Forelimb muscle (tissue), 1 donor: ENCODE measurements around the gene CLDN12. TPM values are rescaled to one million over a fixed set of nuclear protein-coding genes. Genes with fewer than 3 reads are reported as not detected.

Experiments used
- DNase-seq: peaks from one replicate; pipeline ENCODE4 v3.0.0-alpha.2; 2013; ENCODE audit warnings: low read depth
- polyA plus RNA-seq: library from polyadenylated mRNA; unstranded; fragments of 120-200 nt; gene quantifications from one replicate; pipeline ENCODE4 v1.2.1, GENCODE V29; 2013; ENCODE audit not compliant: insufficient read length

The CLDN12 gene
- 23.3 TPM for polyA plus RNA-seq

- peak; percentile 69 for DNase-seq
Measured at GRCh38 chr7:90403174-90404113, at the start of gene CLDN12. Gene CLDN12, plus strand, starts transcription at chr7:90403461. Its CDS starts 9,216 bp downstream, at chr7:90412677.

- DNase-seq = no peak
Measured at GRCh38 chr7:90383422-90383821, 19.8 kb upstream of the CLDN12 start.

- no peak for DNase-seq
Measured at GRCh38 chr7:90383861-90384260, 19.4 kb upstream of the CLDN12 start.

DNA sequence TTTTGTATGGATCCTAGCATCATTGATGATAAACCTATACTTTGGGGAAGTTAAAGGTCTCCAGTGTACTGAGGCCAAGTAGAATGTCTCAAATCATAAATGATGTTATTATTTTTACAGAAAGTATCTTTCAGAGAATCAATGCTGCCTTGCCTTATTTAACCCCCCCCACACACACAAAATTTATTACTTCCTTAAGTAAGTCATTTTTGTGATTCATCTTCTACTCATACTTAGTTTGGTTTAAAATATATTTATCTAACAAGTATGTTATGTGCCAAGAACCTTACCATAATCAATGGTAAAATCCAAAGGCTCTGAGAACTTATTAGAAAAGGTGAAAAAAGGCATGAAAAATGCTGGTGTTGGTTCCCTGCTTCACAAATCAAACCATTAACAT is 18.8 kb upstream of the CLDN12 start:
- DNase-seq = no peak

- no peak for DNase-seq
Measured at GRCh38 chr7:90387470-90388240, 15.6 kb upstream of the CLDN12 start.

DNA sequence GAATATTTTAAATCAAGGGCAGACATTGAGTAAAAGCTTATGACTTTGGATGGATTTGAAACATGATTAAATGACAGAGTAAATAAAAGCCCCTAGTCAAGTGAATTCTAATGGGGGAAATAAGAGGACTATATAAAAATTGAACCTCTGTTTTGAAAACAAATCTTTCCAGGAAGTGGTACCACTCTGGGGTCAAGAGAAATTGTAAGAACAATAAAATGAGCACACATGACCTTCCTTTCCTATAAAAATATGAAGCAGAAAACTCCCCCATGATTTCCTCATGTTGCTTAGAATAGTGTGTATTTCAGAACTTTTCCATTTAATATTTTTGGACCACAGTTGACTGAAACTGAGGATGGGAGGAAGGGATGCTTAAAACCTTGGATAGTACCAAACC is 12.3 kb upstream of the CLDN12 start:
- DNase-seq = no peak

DNA sequence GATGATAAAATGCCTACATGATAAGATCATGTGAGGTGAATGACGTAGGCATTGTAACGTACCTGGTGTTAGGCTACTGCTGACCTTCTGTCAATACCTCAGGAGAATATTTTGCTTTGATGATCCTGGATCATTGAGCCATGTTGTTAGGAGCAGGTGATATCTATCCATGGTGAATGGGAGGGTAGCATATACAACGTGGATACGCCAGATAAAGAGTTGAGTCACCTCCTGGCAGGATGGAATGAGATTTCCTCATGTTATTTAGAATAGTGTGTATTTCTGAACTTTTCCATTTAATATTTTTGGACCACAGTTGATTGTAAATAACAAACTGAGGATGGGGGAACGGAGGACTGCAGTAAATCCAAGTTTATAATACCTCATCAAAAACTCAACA is 11.8 kb upstream of the CLDN12 start:
- DNase-seq = no peak

- no peak for DNase-seq
Measured at GRCh38 chr7:90396420-90396819, 6.8 kb upstream of the CLDN12 start.

GRCh38 chr7:90401989-90402388 is 1.3 kb upstream of the CLDN12 start:
- DNase-seq = no peak

DNA sequence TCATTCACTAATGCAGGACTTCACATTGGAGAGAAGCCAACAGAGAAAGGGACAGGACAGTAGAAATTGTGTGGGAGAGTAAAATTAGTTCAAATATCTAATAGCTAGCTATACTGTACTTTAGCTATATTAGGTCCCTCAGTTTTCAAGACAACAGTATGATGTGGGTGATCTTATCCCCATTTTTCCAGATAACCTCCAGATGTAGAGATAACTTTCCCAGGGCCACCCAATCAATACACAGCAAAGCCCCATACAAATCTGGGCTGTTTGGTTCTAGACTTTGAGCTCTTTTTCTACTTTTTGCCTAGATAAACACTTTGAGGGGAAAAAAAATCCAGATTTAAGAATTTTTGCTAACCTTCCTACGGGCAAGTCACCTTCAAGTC is 482 bp upstream of the CLDN12 start:
- no peak for DNase-seq

GRCh38 chr7:90404777-90405176 is 1.5 kb downstream of the CLDN12 start:
- no peak for DNase-seq

DNA sequence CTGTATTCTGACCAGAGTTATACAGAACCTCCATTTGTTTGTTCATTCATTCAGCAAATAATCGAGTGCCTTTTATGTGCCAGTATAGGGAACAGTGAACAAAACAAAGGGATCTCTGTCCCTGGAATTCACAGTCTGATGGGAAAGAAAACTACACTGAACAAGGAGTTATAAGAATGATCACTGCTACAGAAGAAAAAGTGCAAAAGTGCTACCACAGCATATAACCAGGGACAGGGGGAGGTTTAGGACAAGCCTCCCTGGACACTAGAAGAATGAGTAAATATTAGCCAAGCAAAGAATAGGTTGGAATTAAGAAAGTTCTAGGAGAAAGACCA is 4.2 kb downstream of the CLDN12 start:
- DNase-seq = no peak

DNA sequence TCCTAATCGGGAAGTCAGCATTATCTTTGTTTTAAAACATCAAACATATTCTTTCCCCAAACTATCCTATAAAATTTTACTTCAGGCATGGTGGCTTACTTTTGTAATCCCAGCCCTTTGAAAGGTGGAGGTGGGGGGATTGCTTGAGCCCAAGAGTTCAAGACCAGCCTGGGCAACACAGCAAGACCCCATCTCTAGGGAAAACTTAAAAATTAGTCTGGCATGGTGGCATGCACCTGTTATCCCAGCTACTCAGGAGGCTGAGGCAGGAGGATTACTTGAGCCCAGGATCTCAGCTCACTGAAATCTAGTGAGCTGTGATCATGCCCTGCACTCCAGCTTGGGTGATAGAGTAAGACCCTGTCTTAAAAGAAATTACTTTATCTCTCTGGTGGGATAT is 4.9 kb downstream of the CLDN12 start:
- DNase-seq = no peak

DNA sequence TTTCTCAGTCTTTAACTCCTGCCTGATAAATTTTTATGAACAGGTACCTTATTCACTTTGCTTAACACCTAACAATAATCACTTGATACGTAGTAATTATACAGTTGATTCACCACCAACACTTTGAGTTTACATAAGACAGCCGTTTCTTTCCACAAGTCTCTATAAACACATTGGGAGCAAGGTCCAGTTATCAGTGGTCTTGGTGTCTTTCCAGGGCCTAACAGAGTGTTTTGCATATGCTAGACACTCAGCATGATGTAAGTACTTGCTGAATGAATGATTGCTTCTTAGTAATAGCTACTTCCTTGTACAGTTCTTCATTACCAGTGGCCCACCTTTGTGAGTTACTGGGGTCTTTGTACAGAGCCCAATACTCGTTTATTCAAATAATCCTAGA is 6.4 kb downstream of the CLDN12 start:
- no peak for DNase-seq

DNA sequence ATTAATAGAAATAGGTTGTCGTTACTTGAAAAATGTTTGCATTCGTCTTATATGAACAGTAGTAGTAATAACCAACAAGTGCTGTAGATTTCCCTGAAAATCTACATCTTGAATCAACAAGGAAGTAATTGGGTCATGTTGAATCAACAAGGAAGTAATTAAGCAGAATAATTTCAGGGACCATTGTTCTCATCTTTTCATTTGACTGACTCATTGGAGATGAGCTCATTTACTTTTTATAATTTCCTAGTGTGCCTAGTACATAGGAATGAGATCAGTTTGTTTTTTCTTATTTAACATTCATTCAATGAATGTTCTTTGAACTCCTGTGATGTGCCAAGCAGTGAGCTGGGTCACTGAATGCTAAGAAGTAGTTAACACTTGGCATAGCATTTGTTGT is 8.2 kb downstream of the CLDN12 start:
- no peak for DNase-seq

GRCh38 chr7:90412458-90413184 is 9.4 kb downstream of the CLDN12 start:
- no peak for DNase-seq

GRCh38 chr7:90413185-90413528 is 9.9 kb downstream of the CLDN12 start:
- DNase-seq = no peak

GRCh38 chr7:90421651-90422050 is 18.4 kb downstream of the CLDN12 start:
- DNase-seq = no peak

DNA sequence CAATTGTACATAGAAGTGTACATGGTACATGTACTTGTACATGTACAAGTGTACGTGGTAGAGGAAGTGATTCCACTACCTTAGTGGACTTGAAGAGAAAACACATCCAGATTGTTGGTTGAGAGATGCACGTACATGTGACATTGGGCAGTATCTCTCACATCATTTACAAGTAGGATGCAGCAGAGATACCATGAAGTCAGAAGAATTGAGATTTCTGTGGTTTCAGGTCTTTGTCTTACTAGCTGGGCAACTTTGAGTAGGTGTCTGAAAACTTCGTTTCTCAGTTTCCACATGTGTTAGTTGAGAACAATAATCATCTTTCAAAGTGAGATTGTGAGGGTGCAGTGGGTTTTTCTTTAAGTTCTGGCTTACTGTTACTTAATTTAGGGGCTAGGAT is 21.5 kb downstream of the CLDN12 start:
- DNase-seq = no peak

GRCh38 chr7:90425376-90425775 is 22.1 kb downstream of the CLDN12 start:
- DNase-seq = no peak

DNA sequence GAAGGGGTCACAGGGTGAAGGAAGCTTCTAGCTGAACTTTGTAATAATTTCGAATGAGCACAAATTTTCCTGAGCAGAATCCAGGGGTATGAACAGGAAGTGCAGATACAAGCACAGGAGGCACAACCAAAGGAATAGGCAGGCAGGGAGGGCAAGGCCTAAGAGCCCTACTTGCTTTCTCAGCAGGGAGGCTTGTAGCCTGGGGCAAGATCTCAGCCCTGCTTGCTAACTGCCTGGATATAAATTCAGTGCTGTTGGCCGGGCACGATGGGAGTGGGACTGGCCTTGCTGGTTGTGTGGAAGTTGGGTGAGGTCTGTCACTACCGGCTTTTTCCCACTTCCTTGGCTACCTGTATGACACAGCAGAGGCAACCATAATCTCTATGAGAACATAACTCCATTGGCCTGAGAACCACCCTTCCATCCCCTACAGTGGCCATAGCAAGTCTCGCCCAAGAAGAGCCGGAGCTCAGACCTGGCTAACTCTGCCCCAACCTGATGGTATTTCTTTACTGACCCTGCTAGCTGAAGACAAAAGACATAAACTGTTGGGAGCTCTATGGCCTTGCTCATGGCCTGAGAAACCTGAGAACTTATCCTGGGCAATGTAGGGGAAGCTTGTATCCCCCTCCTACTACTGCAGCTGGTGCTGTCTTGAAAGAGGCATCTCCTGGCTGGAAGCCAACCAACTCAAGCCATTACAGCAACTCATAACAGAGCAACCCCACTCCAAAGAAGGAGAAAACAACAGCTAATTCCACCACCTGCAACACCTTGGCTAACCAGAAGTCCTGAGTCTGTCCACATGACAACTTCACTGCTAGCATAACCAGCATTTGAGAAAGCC is 27.6 kb downstream of the CLDN12 start:
- no peak for DNase-seq

DNA sequence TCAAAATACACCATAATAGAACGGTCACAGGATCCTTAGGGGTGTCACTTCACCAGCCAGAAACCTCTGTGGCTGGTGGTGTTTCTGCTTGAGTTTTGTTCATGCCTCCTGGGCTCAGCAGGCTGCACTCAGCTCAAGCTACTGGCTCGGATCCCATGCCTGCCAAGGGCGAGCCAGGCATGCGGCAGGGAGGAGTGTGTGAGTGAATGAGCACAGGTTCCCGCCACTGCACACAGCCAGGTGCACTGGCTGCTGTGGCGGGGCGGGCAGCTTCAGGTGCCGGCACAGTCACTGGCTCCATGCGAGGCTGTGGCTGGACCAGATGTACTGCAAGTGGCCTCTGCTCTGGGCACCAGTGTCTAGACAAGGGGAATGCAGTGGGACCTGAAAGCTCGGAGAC is 29.5 kb downstream of the CLDN12 start:
- no peak for DNase-seq
